Activated T-cell treated with anti-CD3 and anti-CD28 coated beads for 24 hours (primary cell): ENCODE measurements around the gene OR51B2.
"Not testable (repeated sequence)": the region's sequence is repeated elsewhere in the genome, so short reads cannot be mapped to it uniquely, and the experiment has no call there.

ENCODE experiments used
- DNase-seq: peaks from one replicate; pipeline ENCODE4 v3.0.0-alpha.2; 2020; ENCODE audit warnings: low read depth

Gene OR51B2, protein sequence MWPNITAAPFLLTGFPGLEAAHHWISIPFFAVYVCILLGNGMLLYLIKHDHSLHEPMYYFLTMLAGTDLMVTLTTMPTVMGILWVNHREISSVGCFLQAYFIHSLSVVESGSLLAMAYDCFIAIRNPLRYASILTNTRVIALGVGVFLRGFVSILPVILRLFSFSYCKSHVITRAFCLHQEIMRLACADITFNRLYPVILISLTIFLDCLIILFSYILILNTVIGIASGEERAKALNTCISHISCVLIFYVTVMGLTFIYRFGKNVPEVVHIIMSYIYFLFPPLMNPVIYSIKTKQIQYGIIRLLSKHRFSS

DNA sequence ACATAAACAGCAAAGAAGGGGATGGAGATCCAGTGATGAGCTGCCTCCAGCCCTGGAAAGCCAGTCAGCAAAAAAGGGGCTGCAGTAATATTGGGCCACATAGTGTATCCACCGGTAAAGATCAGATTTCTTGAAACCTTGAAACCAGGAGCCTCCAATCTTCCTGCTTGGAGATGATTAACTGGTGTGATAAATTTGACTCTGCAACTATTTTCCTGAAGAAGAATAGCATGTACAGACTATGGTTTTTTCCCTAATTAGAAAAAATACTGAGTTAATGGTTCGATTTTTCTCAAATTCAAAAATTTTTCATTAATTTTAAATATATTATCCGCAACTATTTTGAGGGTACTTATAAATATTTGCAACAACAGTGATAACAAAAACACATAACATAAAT is at the start of gene OR51B2:
Gene OR51B2, minus strand, starts transcription at position 101 of the 400 bp plus-strand sequence. Its CDS starts 0 bp downstream, at position 101.
- no peak for DNase-seq

DNA sequence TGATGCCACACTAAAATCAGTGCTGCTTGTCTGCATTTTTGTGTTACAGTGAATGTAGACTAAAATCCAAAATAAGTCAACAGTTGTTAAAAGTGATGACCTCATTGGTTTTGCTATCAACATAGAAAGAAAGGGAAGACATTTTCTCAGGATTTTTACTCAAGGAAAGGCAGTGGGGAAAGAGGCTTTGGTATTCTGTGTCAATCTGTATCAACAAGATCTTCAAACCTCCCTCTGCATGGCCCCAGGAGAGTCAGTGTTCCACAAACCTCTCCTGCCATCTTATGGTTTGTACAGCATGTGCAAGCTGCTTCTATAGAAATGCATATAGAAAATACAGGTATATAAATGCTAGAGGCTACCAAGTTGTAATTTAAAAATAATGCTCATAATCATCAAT is 45.7 kb upstream of the OR51B2 start:
- DNase-seq, result no peak

DNA sequence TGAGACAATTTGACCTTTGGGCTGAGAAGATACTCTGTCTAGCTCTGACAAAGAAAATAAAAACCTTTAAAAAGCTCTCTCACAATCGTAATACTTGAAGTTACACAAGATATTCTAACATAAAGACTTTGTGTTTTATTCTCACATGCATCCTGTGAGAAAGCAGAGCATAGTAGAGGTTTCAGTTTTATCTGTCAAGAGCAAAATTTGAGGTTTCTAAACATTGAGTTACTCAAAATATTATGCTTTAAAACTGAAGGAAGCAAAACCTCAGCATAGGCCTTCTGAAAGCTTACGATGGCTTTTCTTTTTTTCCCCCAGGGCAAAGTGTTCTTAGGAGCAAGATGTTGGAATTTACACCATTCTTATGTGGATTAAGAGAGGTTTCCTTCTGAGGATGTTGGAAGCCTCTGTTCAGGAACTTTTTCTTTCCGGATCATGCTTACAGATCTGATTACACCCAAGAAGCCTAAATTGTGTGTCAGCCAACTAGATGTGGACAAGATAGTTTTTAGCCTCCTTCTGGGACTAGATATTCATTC is 44.5 kb upstream of the OR51B2 start:
- no peak for DNase-seq

DNA sequence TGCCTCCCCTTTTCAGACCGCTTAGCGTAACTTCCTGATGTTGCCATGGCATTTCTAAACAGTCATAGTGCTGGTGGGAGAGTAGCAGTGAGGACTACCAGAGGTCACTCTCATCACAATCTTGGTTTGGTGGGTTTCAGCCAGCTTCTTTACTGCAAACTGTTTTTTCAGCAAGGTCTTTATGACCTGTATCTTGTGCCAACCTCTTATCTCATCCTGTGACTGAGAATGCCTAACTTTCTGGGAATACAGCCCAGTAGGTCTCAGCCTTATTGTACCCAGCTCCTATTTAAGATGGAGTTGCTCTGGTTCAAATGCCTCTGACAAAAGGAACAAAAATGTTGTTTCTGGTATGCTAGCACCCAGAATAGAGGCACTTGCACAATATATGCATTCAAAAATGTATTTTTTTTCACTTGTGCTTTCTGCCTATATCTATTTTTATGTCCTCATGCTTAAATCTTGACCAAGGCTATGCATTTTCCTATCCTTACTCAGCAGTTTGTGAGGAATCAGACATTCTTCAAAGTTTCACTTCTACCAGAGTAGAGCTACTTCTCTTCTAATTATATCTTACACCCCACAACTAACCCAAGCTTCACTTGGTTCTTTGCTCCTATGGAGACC is 43.5 kb upstream of the OR51B2 start:
- no peak for DNase-seq

DNA sequence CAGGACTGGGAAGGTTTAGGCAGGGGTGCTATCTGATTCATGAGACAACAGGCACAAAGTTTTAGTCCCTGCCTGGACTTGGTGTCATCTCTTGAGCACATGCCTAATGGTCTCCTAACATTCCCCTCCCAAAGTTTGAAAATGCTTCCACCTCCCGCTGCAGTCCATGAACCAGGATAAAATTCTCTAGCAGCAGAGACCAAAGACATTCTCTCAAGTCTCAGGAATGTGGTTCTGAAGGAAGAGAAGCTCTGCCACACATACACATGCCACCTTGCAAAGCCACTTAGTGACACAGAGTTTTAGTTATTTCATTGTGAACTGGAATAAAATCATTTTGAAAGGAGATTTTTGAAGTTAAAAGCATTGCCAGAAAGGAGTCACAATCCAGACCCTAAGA is 42.8 kb upstream of the OR51B2 start:
- DNase-seq, result no peak

DNA sequence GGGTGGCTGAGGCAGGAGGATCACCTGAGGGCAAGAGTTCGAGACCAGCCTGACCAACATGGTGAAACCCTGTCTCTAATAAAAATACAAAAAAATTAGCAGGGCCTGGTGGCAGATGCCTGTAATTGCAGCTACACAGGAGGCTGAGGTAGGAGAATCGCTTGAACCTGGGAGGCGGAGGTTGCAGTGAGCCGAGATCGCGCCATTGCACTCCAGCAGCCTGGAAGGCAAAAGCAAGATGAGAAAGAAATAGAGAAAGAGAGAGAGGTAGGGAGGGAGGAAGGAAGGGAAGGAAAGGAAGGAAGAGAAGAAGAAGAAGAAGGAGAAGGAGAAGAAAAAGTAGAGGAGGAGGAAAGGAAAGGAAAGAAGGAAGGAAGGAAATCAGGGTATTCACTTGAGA is 42.3 kb upstream of the OR51B2 start:
- DNase-seq, result not testable (repeated sequence)

DNA sequence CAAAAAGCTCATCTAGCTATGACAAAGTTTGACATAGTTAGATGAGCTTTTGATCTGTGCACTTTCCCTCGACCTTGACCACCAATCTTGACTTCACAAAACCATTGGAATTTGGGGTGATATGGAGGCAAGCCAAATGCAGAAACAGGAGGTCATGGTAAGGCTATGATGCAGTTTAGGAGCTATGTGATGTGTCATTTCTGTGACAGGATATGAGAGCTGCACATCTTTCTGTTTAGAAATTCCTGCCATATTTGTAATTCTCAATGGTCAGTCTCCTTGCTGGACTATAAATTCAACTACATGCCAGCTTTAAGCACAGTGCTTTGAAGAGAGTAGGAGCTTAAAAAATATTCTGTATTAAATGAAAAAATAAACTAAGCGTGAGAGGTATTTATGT is 40.1 kb upstream of the OR51B2 start:
- DNase-seq, result no peak

DNA sequence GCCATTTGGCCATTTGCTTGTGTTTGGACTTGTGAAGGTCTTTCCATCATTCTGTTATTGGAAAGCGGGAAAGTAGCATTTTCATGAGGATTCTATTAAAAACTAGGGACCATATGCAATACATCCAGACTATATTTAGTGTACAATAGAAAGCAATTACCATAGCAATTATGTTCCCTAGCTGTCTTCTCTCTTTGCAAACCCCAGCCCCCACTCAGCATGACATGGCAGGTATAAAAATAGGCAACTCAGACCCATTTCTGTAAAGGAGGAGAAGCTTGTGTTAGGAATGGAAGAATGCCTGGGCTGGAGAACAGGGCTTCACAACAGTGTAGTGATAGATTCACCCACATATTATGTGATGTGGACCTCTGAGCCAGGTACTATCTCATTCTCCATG is 39.6 kb upstream of the OR51B2 start:
- DNase-seq, result no peak

DNA sequence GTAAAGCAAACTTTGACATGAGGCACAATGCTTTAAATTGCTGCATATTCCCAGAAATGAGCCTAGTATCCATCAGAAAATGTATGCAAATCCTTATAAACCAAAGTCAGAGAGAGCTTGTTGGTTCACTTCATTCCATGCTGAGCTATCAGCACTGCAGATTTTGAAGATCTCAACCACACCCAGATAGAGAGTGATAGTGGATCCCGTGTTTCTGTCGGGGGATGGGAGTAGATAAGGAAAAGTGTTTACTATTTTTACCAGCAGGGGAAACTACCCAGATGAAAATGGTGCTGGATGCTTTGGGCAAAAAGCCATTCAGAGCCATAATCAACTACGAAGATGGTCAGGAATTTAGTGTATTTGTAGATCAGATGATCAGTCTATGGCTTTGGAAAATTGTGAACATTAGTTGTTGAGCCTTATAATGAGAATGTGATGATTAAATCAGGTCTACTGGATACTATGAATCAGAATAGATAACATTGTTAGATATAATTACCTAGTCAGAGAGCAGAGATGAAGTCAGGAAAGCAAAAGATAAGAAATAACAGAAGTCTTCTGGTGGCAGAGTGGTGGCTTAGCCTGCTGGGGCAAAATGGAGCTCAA is 38.0 kb upstream of the OR51B2 start:
- no peak for DNase-seq

DNA sequence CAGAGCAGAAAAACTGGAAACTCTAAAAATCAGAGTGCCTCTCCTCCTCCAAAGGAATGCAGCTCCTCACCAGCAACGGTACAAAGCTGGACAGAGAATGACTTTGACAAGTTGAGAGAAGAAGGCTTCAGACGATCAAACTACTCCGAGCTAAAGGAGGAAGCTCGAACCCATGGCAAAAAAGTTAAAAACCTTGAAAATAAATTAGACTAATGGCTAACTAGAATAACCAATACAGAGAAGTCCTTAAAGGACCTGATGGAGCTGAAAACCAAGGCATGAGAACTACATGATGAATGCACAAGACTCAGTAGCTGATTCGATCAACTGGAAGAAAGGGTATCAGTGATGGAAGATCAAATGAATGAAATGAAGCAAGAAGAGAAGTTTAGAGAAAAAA is 31.9 kb upstream of the OR51B2 start:
- not testable (repeated sequence) for DNase-seq

DNA sequence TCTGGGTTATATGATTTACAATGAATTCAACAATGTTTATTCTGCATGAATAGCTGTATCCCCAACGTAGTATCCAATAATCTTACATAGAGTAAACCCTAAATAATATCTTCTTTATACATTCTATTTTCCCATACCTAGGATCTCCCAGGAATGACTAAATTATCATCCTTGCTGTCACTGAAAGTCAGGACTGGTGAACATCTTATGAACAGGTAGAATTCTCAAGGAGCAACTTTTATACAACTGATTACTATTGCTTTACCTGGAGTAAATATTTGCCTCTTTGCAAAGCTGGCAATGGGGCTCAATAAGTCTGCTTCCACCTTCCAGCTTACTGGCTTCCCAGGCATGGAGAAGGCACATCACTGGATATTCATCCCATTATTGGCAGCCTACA is 27.1 kb upstream of the OR51B2 start, which contains the start of gene OR51B6:
Gene OR51B6, plus strand, starts transcription at position 301 of the 400 bp plus-strand sequence. Its CDS starts 0 bp downstream, at position 301.
- no peak for DNase-seq

DNA sequence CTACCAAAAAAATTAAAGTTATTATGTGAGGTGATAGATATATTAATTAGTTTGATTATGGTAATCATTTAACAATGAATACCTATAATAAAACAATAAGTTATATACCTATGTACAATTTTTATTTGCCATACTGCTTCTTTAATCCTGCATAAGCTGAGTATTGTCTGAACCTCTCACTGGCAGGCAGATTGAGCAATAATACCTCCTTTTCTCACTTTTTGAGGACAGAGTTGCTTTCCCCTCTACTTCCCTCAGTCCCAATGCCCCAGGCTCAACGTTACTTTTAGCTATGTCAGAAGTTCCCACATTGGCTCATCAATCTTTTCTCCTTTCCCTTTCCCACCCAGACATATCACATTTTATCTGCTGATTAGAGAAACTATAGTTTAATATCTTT is 25.5 kb upstream of the OR51B2 start:
- DNase-seq, result no peak

DNA sequence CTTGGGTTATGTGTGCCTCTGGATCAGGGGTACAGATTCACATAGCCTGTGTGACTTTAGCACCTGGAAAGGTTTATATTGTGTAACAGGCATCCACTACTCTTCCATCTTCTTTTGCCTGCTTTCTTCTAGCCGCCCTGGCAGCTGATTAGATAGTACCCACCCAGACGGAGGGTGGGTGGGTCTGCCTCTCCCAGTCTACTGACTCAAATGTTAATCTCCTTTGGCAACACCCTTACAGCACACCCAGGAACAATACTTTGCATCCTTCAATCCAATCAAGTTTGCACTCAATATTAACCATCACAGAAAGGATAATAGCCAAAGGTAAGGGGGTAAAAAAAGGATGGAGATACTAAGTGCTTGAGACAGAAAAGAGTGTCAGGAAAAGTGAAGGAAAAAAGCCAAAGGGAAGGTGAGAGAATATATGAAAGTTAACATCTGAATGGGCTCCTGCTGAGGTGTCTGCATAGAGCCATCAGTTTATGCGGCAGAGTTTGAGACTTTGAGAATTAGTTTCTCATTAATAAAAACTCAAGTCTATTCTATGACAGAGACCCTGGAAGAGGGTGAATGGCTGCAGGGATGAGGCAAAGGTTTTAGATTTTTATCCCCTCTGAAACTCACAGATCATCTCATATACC is 24.6 kb upstream of the OR51B2 start:
- no peak for DNase-seq

DNA sequence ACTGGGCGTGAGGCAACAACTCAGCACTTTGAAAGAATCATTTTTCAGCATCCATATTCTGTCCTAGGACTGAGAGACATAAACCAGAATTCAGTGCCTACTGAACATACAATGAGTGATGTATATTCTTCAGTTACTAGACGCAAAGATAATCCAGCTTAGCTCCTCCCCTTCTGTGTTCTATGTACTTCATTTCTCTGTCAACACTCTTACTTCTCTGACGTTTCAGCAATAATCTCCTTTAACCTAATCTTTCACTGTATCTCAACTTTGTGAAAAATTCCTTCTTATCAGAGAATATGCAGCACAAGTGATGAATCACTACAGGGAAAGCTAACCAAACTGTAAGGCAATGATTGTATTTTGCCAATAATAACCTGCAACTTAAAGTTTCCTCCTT is 21.7 kb upstream of the OR51B2 start:
- no peak for DNase-seq

DNA sequence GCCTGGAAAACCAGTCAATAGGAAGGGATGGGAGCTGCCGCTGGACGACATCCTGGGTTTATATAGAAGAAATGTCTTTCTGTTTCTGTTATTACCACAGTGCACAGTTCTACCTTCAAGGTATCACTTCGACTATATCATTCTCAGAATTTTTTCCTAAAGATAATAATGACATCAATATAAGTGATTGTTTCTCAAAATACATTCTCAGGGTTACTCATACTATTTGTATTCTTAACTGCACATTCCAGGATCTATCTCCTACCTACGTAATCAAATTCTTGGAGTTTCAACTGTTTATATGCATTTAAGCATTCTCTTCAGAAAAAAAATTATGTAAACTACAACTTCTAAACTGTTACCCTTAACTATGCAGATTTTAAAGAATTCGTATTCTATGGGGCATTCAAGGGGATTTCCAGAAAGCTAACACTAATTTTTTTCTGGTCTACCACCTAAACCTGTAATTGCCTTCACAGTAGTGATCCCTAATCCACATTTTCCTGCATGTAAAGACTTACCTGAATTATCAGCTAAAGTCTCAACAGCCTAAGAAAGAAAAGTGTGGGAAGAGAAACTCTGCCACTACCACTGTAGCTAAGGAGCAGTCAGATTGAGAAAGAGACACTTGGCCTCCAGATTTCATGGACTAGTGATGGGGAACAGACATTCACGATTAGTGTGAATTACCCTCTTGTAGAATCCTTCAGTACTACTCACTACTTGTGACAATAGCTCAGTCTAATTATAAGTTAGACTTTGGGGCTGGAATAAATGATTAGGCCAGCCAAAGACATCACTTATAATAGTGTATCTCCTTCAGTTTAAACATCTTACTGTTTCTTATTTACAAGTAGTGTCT is 19.6 kb upstream of the OR51B2 start, which contains the start of gene OR51B5:
Gene OR51B5, minus strand, starts transcription at position 51 of the 862 bp plus-strand sequence. Its CDS starts 0 bp downstream, at position 51.
- no peak for DNase-seq

DNA sequence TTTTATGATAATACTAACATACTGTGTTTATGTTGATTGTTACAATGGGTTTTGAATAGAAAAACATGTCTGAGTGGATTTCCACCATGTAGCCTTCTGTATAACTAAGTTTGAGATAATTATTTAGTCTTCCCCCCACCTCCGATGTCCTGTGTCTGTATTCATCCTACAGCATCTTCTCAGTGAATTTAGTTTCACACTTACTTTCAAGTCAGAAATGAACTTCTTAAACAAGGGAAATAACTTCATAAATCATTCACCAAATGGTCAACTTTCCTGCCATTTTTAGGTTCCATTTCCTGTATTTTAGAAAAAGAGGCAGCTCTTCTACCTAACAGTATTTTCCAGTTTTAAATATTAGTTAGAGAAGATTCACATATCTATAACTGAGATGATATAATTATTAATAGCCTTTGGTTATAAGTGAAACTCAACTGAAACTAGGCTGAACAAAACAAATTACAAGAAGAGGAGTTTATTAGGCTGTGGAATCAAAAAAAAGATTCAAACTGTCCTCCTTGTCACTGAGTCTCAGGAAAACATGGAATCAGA is 15.8 kb upstream of the OR51B2 start:
- DNase-seq, result no peak

DNA sequence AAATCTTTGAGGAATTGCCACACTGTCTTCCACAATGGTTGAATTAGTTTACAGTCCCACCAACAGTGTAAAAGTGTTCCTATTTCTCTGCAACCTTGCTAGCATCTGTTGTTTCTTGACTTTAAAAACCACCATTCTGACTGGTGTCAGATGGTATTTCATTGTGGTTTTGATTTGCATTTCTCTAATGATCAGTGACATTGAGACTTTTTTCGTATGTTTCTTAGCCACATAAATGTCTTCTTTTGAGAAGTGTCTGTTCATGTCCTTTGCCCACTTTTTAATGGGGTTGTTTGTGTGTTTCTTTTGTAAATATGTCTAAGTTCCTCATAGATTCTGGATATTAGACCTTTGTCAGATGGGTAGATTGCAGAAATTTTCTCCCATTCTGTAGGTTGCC is 13.2 kb upstream of the OR51B2 start:
- not testable (repeated sequence) for DNase-seq

DNA sequence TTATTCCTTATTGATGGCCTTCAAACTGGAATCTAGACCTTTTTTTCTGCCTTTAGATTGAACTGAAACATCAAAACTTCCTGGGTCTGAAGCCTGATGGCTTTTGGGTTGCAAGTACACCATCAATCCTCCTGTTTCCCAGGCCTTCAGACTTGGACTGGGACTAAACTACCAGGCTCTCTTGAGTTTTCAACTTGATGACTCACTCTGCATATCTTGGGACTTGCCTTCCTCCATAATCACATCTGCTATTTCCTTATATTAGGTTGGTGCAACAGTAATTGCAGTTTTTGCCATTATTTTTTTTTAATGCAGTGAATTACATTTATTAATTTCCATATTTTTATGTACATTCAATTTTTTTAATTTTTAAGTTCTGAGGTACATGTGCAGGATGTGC is 12.2 kb upstream of the OR51B2 start:
- no peak for DNase-seq

DNA sequence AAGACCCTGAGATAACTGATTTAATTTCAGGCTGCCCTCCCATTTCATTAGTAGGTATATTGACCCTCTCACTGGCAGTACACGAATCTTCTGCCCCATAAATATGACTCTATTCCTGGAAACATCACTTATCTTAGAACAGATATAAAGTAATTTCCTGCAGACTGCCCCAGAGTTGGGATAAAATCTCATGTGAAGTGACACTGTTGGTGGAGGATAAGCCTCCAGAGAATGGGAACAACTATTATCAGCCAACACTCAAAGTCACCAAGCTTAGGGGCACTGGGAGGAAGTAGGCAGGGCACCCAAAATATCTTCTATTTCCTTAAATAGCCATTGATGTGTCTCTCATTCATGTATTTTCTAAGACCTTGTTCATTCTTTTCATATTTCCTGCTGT is 11.1 kb upstream of the OR51B2 start:
- DNase-seq, result no peak

DNA sequence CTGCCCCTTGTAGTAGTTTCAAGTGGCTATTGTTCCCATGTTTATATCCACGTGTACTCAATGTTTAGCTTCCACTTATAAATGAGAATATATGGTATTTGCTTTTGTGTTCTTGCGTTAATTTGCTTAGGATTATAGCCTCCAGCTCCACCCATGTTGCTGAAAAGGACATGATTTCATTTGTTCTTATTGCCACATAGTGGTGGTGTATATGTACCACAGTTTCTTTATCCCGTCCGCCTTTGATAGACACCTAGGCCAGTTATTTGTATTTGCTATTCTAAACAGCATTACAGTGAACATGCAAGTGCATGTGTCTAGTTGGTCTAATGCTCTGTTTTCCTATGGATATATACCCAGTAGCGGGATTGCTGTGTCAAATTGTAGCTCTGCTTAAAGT is 6.8 kb downstream of the OR51B2 start:
- no peak for DNase-seq
